NCI-H345 (cell line): ENCODE measurements around the gene GAD1.

Source experiments
- DNase-seq: peaks from one replicate; lab custom pipeline; 2025; lab: John Stamatoyannopoulos, UW

The GAD1 gene

GRCh38 chr2:170895023-170895757 lies 78.5 kb downstream of the GAD1 start:
- no peak for DNase-seq

GRCh38 chr2:170896622-170897021 lies 79.9 kb downstream of the GAD1 start:
- DNase-seq = no peak

GRCh38 chr2:170897108-170897507 lies 80.4 kb downstream of the GAD1 start:
- no peak for DNase-seq

GRCh38 chr2:170905864-170906263 lies 89.2 kb downstream of the GAD1 start:
- DNase-seq = no peak
